CD1c-positive myeloid dendritic cell (primary cell): ENCODE data around the gene ZBTB17.

Experiments used
- DNase-seq: peaks from one replicate; pipeline ENCODE4 v3.0.0-alpha.2; 2016; ENCODE audit errors: extremely low spot score

ZBTB17 gene

DNA sequence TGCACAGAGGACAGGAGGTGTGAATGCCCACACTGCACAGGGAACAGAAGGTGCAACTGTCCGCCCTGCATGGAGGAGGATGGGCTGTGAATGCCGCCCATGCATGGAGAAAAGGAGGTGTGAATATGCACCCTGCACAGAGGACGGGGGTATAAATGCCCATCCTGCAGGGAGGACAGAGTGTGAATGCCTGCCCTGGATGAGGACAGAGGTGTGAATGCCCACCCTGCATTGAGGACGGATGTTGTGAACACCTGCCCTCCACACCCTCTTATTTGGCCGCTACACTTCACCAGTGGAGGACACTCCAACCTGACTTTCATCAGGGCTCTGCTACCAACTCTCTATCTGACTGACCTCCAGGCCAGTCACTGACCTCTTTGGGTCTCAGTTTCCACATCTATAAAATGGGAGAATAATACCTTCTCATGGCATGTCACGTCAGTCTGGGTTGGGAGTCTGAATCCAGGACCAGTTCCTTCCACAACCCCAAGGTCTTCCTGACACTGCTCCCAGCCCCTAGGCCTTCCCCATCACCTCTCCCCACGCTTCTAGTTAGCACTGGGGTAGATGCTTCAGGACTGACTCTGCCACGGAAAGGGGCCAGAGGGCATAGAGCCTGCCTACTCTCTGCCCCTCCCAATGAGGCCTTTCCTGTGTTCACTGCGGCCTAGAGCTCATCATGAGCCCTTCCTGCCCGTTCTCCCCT is 28.4 kb downstream of the ZBTB17 start:
- DNase-seq: no peak

DNA sequence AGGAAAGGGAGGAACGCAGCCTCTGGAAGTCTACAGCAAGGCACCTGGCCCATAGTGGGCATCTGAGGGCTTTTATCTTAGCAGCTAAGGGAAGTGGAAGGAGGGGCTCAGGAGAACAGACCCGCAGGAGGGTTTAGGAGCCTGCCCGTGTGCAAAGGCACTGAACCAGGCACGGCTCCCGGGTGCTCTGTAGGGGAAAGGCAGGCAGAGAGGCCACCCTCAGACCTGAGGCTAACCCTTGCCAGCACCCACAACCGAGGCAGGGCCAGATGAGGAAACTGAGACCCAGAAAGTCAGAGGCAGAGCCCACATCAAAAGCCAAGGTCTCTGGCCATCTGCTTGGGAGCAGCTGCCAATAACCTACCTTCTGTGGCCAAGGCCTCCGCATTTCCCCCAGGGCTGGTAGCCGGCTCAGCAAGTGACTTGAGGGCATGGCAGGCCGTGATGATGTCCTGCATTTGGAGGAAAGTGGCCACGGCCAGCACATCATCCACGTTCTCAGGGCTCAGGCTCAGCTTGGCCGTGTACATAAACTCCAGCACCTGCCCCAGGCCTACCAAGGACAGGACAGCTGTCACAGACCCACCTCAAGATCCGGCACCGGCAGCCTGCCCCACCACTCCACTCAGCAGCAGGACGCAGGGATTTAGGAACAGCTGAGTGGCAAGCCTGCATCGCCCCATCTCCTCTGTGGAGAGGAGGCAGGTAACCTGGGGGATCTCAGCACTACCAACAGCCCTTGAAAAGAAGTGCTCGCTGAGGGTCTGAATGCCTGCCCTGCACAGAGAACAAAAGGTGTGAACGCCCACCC is 29.1 kb downstream of the ZBTB17 start:
- DNase-seq: no peak

DNA sequence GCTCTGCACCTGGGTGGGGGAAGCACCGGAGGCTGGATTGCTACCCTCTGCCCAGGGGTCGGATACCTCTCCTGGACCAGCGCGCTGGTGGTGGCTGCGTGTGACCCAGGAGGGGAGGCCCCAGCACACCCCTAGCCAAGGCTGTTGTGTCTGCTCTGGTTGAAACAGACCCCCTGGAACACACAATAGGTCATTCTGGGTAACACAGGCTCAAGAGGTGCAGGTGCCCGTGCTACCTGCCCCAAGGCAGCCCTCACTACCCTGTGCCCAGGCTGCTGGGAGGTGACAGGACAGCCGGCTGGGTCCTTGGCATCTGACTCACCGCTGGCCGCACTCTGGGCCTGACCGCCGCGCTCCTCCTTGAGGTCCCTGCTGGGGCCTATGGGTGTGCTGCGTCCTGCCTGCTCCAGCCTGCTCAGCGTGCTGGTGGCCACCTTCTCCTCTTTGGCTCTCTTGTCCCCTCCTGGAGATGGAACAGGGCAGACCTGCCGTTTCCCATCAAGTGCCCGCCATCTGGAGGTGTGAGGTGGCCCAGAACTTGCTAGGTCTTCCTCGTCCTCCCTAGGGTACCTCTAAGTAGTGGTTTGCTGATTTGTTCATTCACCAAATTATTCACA is 30.0 kb downstream of the ZBTB17 start:
- no peak for DNase-seq

DNA sequence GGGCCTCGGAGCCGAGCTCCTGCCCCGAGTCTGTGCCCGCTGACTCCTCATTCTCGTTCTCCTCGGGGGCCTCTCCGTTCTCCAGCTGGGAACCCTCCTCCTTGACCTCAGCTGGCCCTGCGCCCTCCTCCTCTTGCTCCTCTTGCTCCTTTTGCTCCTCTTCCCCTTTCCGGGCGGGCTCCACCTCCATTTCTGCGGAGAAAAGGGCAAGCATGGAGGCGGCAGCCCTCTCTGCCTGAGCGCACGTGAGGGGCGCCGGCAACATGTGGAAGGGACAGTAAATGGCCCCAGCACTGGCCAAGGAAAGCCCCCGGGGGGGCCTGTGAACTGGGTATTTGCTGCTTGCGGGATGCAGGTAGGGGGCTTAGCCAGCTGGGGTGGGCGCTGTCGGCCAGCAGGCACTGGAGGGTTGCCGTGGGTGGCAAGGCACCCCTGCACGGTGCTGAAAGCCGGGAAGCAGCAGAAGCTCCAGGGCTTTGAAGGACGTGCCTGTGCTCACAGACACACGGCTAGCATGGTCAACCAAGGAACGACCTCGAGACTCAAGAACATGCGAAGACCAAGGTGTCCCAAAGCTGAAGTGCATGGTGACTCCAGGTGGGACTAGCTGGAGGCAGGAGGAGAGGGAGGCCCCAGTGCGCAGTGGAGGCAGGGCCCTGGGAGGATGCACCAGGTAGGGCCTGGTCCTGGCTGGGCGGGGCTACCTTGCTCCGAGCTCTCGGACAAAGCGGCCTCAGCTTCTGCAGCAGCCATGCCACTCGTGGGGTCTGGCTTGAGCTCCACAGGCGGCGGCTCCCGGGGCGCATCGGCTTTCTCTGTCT is 30.7 kb downstream of the ZBTB17 start:
- DNase-seq: no peak

DNA sequence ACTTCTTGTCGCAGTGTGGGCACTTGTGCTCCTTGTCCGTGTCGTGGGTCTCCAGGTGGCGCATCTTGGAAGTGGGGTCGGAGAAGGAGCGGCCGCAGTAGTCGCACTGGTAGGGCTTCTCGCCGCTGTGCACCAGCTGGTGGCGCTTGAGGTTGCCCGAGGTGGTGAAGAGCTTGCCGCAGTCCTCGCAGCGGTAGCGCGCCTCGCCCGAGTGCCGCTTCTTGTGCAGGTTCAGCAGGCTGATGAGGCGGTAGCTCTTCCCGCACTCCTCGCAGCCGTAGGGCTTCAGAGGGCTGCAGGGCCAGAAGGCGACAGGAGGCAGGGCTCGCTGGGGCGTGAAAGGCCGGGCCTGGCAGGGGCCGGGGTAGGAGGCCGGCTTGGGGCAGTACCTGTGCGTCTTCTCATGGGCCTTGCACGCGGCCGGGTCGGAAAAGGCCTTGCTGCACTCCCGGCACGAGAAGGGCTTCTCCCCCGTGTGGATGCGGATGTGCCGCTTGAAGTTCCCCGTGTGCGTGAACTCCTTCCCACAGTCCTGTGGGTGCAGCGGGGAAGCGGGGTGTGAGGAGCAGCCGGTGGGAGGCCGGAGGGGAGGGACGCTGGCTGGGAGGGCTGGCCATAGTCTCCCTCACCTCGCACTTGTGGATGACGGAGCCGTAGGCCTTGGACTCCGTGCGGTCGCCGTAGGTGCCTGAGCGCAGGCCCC is 31.4 kb downstream of the ZBTB17 start:
- DNase-seq: no peak

DNA sequence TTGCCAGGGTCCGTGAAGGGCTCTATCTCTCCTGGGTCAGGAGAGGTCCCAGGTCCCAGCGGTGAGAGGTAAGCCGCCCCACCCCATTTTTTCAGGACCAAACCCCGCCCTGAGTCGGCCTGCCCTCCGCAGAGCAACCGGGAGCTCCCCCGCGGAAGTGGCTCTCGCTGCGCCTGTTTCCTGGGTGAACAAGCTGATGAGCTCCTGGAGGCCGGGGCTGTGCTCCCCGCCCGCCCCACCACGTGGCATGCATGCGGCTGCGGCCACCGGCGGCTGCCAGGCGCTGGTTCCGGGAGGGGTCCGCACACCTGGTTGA is 32.0 kb downstream of the ZBTB17 start:
- no peak for DNase-seq

DNA sequence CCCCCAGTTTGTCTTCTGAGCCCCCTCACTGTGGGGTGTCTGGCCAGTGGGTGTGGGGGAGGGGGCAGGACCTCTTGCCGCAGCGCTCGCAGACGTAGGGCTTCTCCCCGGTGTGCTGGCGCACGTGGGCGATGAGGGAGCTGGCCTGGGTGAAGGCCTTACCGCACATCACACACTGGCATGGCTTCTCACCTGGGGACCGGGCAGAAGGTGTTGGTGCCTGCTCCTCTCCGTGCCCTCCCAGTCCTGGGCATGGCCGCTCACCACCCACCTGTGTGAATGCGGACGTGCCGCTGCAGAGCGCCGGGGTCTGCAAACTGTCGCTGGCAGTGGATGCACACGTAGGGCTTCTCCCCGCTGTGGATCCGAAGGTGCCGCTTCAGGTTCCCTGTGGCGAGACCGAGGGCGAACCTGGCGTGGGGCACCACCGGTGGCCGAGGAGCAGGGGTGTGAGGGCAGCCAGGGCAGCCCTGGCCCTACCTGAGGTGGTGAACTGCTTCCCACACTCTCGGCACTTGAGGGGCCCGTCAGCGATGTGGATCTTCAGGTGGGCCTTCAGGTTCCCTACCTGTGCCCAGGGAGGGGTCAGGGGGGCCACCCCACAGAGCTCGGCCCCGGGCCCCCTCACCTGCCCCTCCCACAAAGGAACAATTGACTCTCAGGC is 32.4 kb downstream of the ZBTB17 start:
- no peak for DNase-seq

DNA sequence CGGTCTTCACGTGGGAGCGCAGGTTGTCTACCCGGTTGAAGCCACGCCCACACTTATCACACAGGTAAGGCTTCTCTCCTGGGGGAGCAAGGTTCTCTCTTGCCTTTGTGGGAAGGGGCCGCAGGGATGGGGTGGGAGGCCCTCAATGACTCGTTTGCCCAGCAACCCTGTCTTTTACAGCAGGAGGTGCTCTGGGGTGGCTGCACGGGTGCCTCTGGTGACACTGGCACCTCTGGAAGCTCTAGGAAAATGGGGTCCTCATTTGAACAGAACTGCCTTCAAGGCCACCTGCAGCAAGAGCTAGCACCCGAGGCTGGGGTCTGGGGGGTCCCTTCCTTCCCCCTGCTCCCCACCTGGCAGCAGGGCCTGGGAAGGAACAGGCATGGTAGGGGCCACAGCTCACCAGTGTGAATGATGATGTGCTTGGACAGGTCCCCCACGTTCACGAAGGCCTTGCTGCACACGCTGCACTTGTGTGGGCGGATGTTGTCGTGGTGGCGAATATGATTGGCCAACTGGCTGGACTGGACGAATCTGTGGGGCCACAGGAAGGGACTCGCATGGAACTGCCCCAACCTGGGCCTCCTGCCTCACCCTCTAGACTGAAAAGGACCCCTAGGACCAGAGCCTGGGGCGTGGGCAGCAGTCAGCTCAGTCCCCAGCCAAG is 33.1 kb downstream of the ZBTB17 start:
- no peak for DNase-seq

DNA sequence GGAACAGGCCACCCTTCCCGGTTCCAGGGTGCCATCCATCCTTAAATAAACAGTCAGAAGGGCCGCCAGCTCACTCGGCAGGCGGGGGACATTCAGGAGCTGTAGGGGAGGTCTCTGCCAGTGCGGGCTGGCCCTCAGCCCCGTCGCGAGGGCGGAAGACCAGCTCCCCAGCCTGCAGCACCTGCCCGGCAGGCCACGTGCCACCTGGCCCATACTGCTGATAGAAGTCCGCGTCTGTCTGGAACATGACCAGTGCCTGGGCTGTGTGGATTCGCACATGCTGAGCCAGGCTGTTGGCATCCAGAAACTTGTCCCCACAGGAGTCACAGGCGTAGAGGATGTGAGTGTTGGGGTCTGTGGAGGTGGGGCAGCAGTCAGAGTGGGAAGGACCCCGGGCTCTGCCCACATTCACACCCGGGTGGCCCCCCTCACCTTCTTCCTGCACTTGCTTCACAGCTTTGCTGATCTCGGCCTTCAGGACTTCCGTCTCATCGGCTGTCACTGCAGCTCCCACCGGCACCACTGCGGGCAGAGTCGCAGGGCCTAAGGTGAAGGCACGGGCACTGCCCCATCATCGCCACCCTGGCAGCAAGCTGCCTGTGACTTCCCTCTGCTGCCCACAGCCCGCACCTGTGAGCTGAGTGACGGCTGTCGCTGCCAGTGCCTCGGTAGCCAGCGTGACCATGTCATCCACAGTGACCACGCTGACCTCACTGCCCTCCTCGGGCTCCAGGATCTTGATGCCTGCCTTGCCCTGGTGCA is 33.8 kb downstream of the ZBTB17 start:
- no peak for DNase-seq

DNA sequence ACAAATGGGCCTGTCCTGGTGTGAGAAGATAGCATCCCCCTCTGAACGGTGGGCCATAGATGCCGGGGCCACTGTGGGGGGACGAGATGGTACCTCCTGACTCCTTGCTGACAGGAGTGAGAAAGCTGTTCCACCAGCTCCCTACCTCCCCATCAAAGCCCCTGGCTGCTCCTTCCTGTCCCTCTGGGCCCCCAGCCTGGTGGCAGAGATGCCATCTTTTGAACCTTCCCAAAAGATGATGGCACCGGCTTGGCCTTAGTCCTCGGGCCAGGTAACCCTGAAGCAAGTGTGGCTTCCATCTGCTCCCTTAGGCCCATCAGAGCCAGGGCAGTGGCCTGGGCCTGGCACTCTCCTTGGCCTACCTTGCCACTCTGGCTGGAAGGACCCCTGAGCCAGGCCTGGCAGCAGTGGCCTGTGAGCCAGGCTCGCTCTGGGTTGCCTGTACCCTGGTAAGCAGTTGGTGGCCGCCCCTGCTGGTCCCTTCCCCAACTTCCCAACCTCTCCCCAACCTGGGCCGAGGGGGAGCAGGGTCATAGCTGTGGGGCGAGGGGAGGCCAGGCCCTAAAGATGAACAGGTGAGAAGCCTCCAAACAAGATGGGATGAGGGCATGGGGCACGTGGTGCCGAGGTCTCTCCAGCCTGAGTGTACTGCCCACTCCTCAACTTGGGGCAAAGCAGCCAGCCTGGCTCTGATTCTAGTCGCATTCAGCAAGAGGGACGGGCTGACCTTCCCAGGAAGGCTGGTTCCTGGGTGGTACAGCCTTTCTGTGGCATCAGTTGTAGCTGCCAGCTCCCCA is 34.7 kb downstream of the ZBTB17 start:
- DNase-seq: no peak

DNA sequence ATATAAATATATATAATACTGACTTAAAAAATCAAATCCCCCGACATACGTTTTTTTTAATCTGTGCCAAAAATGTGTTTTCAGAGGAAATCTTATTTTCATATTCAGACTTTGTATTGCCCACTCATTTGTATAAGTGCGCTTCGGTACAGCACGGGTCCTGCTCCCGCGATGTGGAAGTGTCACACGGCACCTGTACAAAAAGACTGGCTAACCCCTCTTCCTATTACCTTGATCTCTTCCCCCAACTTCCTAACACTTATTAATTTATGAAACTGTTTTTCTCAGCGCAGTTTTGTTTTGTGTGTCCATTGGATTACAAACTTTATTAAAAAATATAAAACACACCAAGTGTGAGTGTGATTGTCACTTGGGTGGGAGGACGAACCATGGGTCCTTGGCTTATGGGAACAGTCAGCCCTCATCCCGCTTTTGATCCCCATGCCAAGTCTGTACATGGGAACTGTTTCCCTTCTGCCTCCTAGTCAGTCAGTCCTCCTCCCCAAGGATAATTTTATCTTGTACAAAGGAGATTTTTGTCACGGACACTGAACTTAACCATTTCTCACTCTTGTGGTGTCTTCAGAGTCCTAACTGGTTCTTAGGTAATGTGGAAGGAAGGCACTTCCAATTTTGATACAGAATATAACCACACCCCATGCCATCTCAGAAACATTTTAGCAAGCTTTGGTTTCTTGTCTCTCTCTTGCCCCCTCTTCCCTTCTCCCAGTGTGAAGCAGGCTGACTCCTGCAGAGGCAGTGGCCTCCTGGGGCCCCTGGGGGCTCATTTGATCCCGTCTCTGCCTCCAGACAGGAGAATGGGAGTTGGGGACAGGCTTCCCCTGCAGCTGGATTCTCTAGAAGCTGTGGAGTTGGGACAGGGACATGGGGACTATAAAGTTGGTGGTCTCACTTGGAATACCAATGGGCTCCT is 35.5 kb downstream of the ZBTB17 start:
- no peak for DNase-seq

DNA sequence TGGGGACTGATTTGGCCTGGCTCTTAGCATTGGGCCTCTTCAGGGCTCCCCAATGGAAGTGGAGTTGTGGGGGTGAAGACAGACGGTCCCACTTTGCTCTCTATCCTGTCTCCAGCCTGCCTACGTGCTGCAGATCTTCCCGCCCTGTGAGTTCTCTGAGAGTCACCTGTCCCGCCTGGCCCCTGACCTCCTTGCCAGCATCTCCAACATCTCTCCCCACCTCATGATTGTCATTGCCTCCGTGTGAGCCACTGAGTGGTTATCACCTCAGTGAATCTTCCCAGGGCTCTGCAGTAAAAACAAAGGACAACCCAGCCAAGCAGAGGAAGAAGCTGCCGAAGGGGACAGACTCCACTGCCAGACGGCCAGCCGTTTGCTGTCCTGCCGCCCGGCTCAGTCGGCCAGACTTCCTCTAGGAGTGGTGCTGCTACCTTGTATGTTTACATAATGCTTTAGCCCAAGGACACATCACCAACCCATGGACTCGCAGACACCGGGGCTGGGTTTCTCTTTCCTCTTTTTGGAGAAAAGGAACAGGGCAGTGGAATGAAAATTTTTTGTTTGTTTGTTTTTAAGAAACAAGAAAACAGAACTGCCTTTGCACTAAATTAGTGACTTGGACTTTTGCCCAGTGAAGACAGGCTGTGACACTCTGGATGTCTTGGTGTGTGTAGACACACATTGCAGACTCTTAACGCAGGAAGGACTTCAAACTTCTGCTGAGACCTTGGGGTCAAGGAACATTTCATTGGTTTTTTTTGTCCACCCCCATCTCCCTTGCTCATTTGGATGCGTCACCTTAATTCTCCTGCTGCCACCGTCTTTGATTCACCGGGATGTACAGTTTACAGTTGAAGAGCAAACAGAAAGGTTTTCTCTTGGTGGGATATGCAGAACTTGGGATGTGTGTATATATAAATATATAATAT is 36.5 kb downstream of the ZBTB17 start:
- peak; percentile 9 for DNase-seq

DNA sequence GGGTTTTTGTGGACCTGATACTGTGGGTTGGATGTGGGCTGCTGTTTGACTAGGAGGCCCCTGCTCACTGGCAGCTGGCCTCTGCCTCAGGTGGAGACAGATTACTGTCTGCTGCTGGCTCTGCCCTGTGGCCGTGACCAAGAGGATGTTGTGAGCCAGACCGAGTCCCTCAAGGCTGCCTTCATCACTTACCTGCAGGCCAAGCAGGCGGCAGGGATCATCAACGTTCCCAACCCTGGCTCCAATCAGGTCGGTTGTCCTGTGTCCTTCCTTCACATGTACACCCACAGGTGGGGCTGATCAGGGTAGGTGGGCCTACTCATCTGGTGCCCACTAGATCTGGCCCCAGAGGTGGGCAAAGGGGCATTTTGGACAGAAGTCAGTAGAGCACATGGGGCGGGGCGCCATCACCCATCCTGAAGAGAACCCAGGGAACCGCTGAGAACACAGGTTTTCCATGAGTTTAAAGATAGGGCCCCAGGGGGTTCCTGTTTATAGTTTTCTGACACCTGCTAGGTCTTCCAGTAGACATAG is 37.2 kb downstream of the ZBTB17 start:
- DNase-seq: no peak

DNA sequence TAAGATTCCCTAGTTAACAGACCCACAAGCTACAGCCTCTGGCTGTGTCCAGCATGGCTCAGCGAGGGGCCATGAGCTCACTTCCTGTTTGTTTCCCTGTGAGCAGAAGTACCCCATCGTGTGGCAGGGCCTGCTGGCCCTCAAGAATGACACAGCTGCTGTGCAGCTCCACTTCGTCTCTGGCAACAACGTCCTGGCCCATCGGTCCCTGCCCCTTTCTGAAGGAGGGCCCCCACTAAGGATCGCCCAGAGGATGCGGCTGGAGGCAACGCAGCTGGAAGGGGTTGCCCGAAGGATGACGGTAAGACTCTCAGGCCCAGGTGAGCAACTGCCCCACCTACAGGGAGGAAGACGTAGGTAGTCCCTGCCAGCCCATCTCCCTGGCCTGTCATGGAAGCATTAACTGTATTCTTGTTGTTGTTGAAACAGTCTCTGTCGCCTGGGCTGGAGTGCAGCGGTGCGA is 38.2 kb downstream of the ZBTB17 start:
- peak; percentile 42 for DNase-seq

DNA sequence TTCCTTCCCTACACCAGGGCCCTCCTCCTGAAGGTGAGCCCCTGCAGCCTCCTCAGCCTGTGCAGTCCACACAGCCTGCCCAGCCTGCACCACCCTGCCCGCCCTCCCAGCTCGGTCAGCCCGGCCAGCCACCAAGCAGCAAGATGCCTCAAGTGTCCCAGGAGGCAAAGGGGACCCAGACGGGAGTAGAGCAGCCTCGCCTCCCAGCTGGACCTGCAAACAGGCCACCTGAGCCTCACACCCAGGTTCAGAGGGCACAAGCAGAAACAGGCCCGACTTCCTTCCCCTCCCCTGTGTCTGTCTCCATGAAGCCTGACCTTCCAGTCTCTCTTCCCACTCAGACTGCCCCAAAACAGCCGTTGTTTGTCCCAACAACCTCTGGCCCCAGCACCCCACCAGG is 38.8 kb downstream of the ZBTB17 start:
- DNase-seq: no peak

DNA sequence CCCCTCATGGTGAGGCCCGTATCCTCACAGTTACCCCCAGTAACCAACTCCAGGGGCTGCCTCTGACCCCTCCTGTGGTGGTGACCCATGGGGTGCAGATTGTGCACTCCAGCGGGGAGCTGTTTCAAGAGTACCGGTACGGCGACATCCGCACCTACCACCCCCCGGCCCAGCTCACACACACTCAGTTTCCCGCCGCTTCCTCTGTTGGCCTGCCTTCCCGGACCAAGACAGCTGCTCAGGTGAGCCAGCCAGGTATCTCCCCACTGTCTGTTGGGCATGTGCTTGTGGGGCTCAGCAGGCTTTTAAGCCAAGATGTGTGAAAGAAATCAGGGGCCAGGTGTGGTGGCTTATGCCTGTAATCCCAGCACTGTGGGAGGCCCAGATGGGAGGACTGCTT is 39.9 kb downstream of the ZBTB17 start:
- no peak for DNase-seq
